Gastrocnemius medialis (tissue), 4 donors: ENCODE results near the gene MACROH2A2.

ENCODE experiments used
- CTCF ChIP-seq, 5 experiments: fragments of 450-650 bp in 3 of 5; fragments of 200-600 bp in 2 of 5; sonication (generic) in 2 of 5; IDR thresholded peaks in 4 of 5; conservative IDR thresholded peaks in 1 of 5; 1 replicate in 4 of 5; 2 replicates in 1 of 5; pipeline ENCODE4 v1.5.1; 2016 to 2019; ENCODE audit warnings: antibody characterized with exemption in 5 of 5, mild to moderate bottlenecking in 3 of 5, moderate library complexity in 3 of 5
- POLR2A ChIP-seq, 2 donors: fragments of 450-650 bp; IDR thresholded peaks; one replicate each; pipeline ENCODE4 v1.6.1; 2017; ENCODE audit warnings: antibody characterized with exemption in 2 of 2, mild to moderate bottlenecking in 2 of 2, moderate library complexity in 2 of 2

- no peak for TF ChIP-seq CTCF (IDR thresholded peaks at IDR 0.05 in 4 of 5, conservative IDR thresholded peaks at IDR 0.05 in 1 of 5)
- TF ChIP-seq POLR2A (IDR thresholded peaks at IDR 0.05): no peak
Observed at GRCh38 chr10:70135046-70135445, 82.4 kb downstream of the MACROH2A2 start.
